Endothelial cell of hepatic sinusoid (primary cell): Measurements from ENCODE around the gene UBE2H.
"Not testable (repeated sequence)": the region's sequence is repeated elsewhere in the genome, so short reads cannot be mapped to it uniquely, and the experiment has no call there.

Experiments
- in situ Hi-C: cut with HindIII; loops from 2 replicates; pipeline ENCODE4 v1.10.0; 2017; ENCODE audit warnings: low sequenced_read_pairs

The UBE2H gene

DNA sequence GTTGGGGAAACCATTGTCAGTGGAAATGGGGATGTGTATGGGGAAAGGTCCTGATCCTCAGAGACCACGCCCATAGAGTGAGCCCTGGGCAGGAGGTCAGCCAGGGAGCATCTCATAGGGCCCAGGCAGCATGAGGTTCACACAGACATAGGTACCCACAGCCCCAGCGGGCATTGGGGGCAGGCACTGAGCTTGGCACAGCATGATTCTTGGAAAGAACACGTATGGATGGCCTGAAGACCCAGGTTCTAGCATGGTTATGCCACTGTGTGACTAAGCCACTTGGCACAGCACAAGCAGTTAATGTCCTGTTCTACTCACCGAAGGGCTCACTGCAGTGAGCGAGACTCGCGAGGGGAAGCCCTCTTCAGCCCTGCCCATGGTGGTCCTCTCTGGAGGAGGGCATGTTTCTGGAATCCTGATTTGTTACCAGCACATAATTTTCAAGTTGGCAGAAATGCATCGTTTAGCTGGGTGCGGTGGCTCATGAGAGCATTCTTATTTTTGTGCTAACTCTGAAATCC is 125.2 kb downstream of the UBE2H start:
- in situ Hi-C loops = no loop called here

DNA sequence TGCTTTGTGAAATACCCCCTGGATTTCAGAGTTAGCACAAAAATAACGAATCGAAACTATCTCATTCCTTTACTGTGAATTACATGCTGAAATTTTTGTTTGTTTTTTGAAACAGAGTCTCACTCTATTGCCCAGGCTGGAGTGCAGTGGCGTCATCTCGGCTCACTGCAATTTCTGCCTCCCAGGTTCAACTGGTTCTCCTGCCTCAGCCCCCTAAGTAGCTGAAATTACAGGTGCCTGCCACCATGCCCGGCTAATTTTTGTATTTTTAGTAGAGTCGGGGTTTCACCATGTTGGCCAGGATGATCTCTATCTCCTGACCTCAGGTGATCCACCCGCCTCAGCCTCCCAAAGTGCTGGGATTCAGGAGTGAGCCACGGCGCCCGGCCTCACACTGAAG is 125.9 kb downstream of the UBE2H start:
- in situ Hi-C loops = not testable (repeated sequence)

DNA sequence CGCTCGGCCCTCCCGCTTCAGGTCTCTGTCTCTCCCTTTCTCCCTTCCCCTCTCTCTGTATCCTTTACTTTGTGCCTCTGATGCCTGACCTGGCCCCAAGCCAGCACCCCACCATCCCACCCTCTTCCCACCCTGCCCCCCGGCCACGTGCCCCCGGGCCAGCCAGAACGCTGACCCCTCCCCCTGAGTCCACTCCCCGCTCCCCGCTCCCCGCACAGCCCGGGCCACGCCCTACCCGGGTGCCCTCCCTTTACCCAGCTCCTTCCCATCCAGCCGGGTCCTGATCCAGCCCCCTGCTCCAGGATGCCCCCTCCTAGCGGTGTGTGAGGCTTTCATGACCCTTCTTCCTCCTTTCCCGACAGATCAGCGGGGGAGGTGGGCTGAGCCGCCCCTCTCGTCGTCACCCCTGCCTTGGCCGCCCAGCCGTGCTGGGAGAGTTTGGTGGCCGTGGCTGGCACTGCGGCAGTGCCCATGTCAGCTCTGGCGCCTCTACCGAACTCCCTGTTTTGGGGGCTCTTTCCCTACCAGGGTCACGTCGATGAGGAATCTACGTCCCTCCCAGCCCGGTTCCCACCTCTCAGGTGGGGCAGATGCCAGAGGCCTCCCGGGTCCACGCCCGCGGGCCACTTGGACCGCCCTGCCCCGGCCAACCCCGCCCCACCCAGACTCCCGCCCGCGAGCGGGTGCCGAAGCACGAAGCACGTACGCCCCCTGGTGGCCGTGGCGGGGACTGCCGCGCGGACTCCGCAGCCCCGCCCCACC is 127.4 kb downstream of the UBE2H start:
- in situ Hi-C loops = no loop called here

DNA sequence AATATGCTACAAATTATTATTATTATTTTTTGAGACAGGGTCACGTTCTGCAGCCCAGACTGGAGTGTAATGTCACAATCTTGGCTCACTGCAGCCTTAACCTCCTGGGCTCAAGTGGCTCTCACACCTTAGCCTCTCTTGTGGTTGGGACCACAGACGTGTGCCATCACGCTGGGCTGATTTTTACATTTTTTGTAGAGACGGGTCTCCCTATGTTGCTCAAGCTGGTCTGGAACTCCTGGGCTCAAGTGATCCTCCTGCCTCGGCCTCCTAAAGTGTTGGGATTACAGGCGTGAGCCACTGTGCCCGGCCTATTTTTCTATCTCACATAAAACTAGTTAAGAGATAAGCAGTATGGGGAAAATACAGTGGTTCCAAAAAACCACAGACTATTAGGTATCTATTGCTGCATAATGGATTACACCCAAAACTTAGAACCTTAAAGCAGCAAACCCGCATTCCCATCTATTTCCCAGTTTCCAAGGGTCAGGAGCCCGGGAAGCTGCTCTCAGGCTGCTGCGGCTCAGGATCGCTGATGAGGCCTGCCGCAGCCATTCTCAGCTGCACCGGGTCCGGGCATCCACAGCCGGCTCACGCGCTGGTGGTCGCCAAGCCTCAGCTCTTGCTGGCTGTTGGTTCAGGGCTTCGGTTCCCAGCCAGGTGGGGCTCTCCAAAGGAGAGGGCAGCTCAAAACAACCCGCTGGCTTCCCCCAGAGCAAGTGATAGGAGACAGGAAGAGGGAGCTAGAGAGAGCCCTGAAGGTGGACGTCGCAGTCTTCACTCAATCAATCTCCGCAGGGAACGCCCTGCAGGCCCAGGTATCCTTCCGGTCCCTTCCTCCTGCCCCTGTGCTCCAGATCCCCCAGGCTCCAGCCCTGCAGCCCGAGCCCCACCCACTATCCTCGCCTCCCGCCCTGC is 128.2 kb downstream of the UBE2H start:
- in situ Hi-C loops = no loop called here

DNA sequence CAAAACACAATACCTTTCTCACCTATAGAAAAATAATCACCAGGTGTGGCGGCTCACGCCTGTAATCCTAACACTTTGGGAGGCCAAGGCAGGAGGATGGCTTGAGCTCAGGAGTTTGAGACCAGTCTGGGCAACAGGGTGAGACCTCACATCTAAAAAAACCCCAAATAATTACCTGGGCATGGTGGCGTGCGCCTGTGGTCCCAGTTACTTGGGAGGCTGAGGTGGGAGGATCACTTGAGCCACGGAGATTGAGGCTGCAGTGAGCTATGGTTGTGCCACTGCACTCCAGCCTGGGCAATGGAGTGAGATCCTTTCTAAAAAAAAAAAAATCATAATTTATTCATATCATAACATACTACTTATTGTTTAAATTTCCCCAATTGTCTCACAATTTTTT is 129.6 kb downstream of the UBE2H start:
- in situ Hi-C loops = not testable (repeated sequence)

DNA sequence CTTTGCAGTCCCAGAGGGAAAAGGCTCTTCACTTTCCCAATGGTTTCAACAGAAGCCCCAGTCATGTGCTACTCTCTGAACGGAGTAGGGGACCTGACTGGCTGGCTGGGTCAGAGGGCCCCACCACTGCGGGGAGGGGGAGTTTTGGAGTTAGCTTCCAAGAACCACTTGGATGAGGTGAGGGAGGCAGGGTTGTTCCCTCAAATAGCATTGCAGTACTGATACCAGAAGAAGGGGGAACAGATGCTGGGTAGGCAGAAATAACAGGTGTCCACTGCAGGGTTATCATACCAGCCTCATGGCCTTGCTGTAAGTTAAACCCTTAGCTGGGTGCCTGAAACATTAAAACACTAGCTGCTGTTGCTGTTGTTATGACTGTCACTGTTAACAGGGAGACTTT is 131.3 kb downstream of the UBE2H start:
- in situ Hi-C loops = no loop called here

DNA sequence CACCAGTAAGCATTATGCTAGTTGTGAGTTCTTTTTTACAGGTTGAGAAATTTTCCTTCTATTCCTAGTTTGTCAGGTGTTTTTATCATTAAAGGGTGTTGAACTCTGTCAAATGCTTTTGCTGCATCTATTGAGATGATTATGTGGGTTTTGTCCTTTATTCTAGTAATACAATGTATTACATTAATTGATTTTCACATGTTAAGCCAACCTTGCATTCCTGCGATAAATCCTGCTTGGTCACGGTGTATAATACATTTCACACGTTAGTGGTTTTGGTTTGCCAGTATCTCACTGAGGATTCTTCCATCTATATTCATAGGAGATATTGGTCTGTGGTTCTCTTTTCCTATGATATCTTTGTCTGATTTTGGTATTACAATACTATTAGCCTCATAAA is 136.0 kb downstream of the UBE2H start:
- in situ Hi-C loops = no loop called here

DNA sequence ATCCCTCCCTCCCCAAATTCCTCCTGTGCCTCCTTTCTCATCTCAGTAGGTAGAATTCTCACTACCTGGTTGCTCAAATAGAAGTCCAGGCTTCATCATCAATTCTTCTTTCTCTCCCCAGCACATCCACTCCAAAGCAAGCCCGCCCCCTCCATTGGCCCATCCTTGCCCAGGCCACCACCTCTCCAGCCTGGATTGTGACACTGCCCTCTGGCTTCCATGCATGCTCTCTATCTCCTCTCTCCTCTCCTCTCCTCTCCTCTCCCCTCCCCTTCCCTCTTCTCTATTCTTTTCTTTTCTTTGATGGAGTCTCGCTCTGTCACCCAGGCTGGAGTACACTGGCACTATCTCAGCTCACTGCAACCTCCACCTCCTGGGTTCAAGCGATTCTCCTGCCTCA is 144.9 kb downstream of the UBE2H start:
- in situ Hi-C loops = loop anchor here (5.0 kb wide), 2 partner anchors 46 to 219 kb away; no protein-coding TSS in a partner anchor

DNA sequence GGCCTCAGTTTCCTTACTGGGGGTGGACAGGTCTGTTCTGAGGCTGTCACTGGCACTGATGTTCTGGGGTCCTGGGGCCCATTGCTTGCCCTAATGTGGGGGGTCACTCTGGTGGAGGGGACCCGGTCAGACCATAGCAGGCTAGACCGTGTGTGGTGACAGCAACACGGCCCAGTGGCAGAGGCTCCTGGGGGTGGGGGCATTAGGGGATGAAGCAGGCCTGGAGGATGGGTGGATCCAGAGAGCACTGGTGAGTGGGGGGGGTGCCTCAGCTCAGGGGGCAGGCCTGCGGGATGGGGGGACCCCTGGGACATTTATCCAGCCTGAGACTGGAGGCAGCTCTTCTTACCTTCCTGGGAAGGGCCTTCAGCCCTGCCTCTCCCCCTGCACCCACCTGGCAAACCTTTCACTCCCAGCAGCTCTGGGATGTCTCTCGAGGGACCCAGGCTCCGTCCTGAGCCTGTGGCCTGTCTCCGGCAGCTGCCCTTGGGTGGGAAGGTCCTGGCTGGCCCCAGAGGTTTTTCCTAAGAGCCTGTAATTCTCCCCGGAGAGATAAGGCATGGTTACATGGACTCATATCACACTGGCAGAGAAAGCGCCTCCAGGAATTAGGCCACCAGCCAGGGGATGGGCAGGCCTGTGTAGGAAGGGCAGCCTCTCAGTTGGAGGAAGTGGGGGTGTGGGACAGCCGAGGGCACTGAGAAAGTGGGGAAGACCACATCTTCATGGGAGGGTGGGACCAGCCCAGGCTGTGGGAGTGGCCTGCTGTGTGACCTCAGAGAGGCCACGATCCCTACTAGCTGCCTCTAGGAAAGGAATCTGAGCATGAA is 147.7 kb downstream of the UBE2H start:
- in situ Hi-C loops = loop anchor here (5.0 kb wide), 2 partner anchors 43 to 222 kb away; no protein-coding TSS in a partner anchor

DNA sequence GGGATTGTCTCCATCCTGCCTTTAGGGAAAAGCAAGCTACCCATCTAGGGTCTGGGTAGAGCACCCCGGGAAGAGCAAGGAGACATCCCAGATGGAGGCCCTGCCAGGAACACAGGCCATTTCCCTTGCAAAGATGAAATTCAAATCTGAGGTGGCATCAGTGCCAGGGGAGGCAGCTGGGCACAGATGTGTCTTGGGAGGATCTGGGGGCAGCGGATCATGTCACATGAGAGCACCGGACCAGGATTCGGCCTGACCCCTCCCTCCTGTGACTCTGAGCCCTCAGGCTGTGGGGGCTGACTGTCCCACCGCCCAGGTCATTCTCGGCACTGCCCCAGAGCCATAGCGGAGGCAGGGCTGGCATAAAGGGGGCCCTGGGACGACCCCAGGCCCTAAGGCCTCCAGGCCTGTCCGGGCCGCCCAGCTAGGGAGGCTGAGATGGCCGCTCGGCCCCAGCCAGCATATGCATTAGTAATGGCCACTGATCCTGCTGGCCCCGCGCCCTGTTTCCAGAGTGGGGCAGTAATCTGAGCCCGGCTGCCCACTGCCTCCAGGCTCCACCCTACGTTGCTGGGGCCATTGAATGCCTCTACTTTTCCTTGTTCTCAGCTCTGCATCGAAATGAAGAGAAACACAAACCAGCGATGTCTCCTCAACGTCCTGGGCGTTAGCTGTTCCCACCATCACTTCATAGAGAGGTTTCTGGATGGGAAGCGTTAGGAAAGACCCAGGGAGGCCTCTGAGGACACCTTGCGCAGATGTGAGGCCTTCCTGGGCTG is 148.5 kb downstream of the UBE2H start:
- in situ Hi-C loops = no loop called here

DNA sequence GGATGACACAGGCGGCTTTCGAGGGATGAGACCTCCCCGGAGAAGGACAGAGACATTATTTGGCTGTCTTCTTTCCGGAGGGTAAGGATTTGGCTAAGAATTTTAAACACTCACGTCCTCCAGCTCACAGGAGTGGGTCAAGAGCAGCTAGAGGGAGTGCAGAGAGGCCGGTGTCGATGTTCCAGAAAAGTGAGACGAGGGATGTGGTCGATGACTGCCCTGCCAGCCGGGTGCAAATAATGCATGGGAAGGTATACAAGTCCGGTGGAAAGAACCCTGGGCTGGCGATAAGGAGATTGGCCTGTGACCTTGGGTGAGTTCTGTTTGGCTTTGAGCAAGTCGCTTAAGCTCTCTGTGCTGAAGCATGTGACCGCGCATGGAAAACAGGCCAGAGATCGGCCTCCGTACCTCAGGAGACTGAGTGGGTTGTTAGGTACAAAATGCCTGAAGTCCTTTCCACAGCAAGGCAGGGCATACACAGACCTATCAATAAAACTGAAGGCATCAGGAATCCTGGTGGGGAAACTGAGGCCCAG is 149.1 kb downstream of the UBE2H start:
- in situ Hi-C loops = no loop called here

DNA sequence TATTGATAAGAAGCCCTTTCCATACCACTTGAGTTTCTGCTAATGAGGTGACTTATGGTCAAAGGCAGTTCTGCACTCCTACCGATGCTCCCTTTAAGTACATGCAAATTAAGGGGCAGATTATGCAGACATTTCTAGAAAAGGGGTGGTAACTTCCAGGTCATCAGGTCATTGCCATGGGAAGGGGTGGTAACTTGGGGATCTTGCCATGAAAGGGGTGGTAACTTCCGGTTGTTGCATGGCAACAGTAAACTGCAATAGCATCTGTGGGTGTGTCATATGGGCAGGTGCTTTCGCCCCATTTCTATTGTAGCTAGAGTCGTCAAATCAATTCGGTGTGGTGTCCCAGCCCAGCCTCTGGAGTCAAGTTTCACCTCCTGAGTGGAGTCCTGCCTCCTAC is 150.9 kb downstream of the UBE2H start:
- in situ Hi-C loops = no loop called here

DNA sequence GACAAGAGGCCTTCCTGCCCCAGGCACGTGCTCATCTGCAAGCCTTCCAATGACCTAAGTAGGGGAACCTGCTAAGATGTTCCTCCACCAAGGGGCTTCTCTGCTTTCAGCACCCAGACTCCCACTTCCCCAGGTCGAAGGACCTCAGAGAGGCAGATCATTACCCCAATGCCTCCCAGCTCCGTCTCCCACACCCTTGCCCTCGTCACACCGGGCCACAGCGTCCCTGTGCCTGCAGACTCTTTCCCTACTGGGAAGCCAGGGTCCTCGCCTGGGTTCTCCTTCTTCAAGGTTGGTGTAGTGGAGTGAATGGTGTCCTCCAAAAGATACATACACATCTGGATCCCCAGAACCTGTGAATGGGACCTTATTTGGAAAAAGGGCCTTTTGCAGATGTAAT is 151.9 kb downstream of the UBE2H start:
- in situ Hi-C loops = no loop called here

DNA sequence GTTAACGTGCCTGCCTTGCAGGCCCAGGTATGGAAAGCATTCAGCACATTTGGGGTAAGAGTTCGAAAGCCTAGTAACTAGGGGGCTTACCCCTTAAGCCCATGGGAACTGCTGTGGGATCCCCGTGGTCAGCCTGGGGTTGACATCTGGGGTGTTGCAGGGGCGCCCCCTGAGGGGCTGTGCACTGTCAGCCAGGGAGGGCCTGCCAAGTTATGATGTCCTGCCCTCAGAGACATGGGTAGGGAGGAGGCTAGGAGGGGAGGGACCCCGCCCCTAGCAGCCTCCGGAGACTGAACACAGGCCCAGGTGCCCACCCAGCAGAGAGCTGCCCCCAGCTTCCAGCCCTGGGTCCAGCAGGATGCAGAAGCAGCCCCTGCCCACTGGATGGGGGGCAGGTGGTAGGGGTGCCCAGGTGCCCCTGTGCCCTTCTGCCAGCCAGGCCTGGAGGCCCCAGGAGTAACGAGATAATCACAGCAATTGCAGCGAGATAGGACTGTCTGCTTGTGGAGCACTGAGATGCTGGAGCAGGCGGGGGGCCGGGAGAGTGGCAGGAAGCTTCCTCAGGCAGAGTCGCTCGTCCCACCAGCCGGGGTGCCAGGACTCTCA is 153.3 kb downstream of the UBE2H start:
- in situ Hi-C loops = no loop called here

DNA sequence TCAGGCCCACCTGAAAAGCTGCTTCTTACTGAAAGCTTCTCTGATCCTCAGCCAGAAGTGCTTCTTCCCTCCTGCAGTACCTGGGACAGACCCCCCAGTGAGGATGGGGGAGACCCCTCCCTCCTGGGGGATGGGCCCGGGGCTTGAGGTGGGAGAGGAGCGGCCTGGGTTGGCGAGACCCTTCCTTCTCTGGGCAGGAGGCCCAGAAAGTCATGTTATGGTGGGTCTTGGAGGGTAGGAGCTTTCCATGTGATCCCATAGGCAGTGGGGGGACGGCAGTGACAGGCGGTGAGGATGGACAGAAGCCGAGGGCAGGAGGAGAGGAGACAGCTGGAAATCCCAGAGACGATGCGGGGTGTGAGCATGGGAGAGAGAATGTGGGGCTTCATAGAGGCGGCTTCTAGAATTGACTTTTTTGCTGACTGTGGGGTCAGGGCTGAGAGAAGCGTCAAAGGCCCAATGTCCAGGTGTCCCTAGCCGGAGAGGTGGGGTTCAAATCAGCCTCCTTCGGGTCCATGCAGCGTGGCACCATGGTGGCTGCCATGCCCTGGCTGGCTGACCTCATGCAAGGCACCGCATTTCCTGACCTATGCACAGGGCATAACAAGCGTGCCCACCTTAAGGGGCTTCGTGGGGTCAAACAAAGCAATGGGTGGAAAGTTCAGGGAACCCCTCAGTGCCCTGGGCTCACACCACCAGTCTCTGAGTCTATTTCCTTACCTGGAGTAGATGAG is 154.0 kb downstream of the UBE2H start:
- in situ Hi-C loops = no loop called here

DNA sequence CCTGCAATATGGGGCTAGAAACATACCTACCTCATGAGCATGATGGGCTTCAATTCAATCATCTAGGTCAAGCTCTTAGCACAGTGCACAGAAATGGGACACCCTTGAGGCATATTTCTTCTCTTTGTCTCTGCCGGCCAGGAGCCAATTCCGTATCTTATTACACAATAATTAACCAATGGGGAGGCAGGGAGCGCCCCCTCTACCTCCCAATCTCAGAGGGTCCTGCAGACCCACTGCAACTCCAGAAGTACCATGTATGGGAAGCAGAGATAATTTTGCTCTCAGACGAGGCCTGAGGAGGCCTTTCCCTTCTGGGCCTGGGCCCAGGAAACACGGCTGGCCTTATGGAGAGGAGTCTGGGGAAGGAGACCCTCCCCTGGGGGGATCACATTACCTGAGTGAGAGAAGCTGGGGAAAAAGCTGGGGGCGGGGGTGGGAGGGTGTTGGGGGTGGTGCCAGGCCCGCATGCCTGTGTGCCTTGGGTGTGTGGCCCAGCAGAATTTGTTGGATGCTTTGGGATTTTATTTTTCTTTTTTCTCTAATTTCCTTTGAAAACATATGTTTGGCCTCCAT is 155.5 kb downstream of the UBE2H start:
- in situ Hi-C loops = no loop called here

DNA sequence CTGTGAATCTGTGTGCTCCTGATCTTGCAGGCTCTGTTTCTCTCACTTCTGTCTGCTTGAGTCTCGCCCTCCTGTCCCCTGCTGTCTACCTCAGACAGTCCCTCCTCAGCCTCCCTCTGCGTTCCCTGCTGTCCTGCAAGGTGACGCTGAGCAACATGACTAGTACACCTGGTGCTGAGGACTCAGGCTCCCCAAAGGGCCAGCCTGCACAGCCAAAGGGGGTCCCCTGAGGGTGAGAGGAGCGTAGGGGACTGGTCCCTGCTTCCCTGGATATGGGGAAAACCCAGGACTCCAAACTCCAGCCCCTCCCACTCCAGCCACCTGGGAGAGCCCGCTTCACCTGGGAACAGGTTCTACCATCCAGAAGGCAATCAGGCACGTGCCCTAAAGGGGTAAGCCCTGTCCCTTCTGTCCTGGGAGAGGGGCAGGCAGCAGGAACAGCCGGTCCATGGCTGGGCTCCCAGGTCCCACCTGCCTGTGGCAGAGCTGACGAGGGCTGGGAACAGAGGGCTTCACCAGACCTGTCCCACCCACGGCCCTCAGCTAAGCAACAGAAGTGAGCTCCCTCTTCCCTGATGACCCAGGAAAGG is 156.5 kb downstream of the UBE2H start:
- in situ Hi-C loops = no loop called here

DNA sequence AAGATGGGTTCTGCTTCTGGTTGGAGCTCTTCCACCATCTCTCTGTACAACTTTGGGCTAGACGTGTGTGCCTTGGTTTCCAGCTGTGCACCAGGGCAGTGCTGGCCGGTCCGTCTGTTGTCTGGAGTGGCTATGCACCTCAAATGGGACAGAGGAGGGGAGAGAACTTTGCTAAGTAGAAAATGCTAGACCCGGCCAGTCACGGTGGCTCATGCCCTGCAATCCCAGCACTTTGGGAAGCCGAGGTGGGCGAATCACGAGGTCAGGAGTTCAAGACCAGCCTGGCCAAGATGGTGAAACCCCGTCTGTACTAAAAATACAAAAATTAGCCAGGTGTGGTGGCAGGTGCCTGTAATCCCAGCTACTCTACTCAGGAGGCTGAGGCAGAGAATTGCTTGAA is 158.3 kb downstream of the UBE2H start:
- in situ Hi-C loops = not testable (repeated sequence)
